SU-DHL-6 (cell line): Measurements from ENCODE around the gene OR4F6.

Experiments
- CTCF ChIP-seq: fragments of 200-600 bp; sonication (generic); IDR thresholded peaks from one replicate; pipeline ENCODE4 v1.5.1; 2017; ENCODE audit warnings: antibody characterized with exemption, mild to moderate bottlenecking, low read length, moderate library complexity; ENCODE audit not compliant: insufficient read depth, poor library complexity, severe bottlenecking
- EZH2phosphoT487 ChIP-seq: fragments of 200-600 bp; sonication (generic), shearing (Covaris generic); conservative IDR thresholded peaks from 2 replicates; pipeline ENCODE4 v1.6.1; 2018; ENCODE audit warnings: mild to moderate bottlenecking, antibody characterized with exemption, low read length, moderate library complexity, mixed read lengths

GRCh38 chr15:101810456-101810855, 7.1 kb downstream of the OR4F6 start:
- TF ChIP-seq CTCF (no peak), EZH2phosphoT487 (no peak)
